Vagina (tissue), 2 donors: ENCODE results near the gene CAMKMT.

Experiments used
- CTCF ChIP-seq, 3 experiments: fragments of 450-650 bp in 2 of 3; fragments of 200-600 bp in 1 of 3; sonication (generic) in 1 of 3; IDR thresholded peaks; one replicate each; pipeline ENCODE4 v1.5.1; 2017 to 2019; ENCODE audit warnings: antibody characterized with exemption in 3 of 3, mild to moderate bottlenecking in 2 of 3, moderate library complexity in 2 of 3
- POLR2A ChIP-seq, 2 donors: fragments of 450-650 bp; IDR thresholded peaks; one replicate each; pipeline ENCODE4 v1.6.1; 2017; ENCODE audit warnings: antibody characterized with exemption in 2 of 2, mild to moderate bottlenecking in 2 of 2, moderate library complexity in 2 of 2

GRCh38 chr2:44778671-44779476 lies 417.1 kb downstream of the CAMKMT start:
- TF ChIP-seq POLR2A (IDR thresholded peaks at IDR 0.05) = no peak
- TF ChIP-seq CTCF (IDR thresholded peaks at IDR 0.05) = no peak
